Medulla oblongata (tissue), 1 donor: ENCODE data around the gene ZBTB20.

Experiments
- DNase-seq: peaks from one replicate; pipeline ENCODE4 v3.0.0-alpha.2; 2015; ENCODE audit errors: extremely low spot score

The ZBTB20 gene

DNA sequence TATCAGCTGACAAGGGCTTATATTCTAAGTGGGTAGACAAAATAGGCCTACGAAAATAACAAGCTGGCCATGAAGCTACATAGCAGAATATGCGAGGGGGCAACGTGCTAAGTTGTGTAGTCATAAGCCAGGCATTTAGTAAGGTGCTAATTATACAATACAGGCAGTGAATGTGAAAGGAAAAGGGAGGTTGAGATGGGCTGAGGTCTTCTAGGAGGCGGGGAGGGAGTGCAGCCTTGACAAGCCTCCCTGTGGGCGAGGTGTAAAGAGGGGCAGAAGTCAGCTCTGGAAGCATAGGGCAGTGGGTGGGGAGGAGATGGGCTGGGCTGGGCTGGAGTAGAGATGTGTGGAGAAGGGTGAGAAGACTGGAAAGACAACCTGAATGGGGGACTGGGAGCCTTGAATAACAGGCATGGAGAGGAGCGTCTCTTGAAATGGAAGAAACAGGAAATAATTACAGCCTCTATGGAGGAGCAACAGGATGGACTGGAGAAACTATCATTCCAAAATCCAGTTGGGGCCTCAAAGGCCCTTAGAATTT, 852.1 kb downstream of the ZBTB20 start:
- DNase-seq, result no peak

DNA sequence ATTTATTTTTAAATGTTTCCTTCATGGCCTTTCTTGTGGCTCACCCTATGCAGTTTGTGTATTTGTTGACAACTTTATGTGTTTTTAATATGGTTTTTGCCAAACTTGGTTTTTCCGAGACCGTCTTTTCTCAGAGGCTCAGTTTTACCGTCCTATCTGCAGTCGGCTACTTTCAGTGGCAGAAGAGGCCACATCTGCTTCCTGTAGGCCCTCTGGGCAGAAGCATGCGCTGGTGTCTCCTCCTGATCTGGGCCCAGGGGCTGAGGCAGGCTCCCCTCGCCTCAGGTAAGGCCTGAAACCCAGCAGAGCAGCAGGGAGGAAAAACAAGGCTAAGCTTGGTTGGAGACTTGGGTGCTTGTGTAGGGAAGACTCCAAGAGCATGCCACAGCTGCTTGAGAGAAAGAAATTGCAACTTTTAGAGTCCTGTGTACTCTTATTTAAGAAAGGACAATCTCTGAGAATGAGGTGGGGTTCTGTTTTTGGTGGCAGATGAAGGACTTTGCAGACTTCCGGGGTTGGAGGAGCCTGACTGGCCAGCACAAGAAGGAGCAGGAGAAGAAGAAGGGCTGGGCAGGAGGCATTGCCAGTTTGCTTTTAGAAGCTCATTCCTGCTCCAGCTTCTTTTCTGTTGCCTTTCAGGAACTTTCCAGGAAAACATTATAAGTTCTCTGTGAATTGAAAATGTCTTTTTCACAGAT, 853.1 kb downstream of the ZBTB20 start, which contains the start of gene TIGIT:
TSS of gene TIGIT (plus strand) at position 191 of the 698 bp plus-strand sequence. CDS start at position 225, 34 bp downstream.
- peak; percentile 9 for DNase-seq

DNA sequence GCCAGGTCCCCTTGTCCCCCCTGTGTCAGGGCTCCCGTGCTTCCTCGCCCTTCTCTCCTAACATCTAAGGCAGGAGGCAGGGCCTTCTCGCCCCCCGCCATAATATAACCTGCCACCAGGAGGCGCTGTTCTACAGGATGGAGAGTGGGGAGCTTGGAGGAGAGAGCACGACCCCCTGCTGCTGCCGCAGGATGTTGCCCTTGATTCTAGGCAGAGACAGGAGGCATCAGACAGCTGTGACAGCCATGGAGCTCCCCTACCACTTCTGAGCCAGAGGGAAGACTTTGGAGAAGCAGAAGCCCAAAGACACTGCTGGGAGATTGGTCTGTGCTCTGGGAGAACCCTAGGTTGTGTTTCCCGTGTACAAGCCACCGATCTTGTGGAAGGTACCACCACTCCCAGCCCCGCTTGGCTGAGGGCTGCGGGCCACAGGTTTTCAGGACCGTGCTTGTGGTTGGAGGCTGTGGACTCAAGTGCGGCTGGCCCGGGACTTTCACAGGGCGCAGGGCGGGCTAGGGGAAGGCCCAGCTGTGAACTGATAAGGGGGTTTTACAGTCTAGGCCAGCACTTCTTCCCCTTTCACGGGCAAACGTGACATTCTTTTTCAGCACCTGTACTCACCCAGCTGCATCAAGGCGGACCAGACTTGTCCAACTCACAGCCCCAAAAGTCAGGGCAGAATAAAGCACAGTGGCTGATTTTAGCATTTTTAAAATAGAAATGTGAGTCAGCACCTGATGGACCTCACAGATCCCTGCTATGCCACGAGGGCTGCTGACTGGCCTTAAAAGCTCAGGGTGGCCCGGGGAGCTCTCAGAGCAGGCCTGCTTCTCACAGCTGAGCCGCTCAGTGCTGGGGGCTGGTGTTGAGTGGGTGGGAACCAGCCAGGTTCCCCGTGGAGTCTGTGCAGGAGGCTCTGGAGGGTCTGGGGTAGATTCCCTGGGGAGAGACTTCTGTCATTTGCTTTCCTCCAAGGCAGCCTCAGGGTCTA, 855.9 kb downstream of the ZBTB20 start:
- peak; percentile 39 for DNase-seq

DNA sequence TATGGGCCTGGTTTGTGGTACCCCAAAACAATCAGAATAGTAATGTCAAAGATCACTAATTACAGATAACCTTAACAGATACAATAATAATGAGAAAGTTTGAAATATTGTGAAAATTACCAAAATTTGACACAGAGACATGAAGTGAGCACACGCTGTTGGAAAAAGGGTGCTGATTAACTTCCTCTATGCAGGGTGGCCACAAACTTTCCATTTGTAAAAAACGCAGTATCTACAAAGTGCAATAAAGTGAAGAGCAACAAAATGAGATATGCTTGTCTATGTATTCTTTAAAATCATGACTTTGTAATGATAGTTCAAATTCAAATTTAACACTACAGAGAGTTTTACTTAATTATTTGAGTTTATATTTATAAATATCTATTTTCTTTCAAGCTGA, 860.8 kb downstream of the ZBTB20 start:
- no peak for DNase-seq

DNA sequence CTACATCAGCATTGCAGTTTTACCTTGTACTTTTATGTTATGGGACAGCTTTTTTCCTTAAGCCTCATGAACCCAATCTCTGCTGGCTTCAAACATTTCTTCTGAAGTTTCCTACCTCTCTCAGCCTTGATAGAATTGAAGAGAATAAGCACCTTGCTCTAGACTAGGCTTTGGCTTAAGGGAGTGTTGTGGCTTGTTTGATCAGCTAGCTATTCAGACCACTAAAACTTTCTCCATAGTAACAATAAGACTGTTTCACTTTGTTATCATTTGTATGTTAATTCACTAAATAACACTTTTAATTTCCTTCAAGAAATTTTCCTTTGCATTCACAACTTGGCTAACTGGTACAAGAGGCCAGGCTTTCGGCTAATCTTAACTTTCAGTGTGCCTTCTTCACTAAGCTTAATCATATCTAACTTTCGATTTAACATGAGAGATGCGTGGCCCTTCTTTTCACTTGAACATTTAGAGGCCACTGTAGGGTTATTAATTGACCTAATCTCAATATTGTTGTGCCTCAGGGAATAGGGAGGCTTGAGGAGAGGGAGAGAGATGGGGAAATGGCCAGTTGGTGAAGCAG, 861.3 kb downstream of the ZBTB20 start:
- DNase-seq, result no peak

DNA sequence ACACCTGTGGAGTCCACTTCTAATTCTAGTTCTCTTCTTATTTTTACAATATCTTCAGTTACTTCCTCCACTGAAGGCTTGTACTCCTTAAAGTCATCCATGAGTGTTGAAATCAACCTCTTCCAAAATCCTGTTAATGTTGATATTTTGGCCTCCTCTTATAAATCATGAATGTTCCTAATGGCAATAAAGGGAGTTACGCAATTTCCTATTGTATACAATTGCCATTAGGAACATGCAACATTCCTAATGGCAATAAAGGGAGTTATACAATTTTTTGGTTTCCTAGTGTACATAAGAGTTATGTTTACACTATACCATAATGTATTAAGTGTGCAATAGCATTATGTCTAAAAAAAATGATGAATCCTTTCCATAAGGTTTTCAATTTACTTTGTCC, 862.4 kb downstream of the ZBTB20 start:
- DNase-seq, result no peak
